ENCODE results near the gene TMEM170A.
A peak's percentile ranks its signal among the peaks of the same experiment; 100 is the strongest.
"Not testable (repeated sequence)": the region's sequence is repeated elsewhere in the genome, so short reads cannot be mapped to it uniquely, and the experiment has no call there.

Gene TMEM170A

GRCh38 chr16:75471723-75472633 is 7.5 kb upstream of the TMEM170A start:
- Histone ChIP-seq H3K36me3 (ENCODE audit: insufficient read depth, low read length) (no peaks in the 10 kb centered on the region), H3K9me2 (ENCODE audit: low read depth, low read length) (no peaks in the 10 kb centered on the region), H3K27me3 (ENCODE audit: insufficient read depth, low read length) (no peaks in the 10 kb centered on the region), H2AFZ (ENCODE audit: low read length) (no peak overlapping the region), H3K4me3 (ENCODE audit: low read depth, low read length, poor library complexity, severe bottlenecking) (no peak overlapping the region), H3K79me2 (ENCODE audit: insufficient read depth, low read length) (no peaks in the 10 kb centered on the region), H3K4me2 (ENCODE audit: low read length) (no peak overlapping the region), H3K9me3 (ENCODE audit: low read length) (no peaks in the 10 kb centered on the region), H3K27ac (ENCODE audit: low read depth, low read length, poor library complexity, severe bottlenecking) (no peak overlapping the region), H4K20me1 (ENCODE audit: insufficient read depth, low read length) (no peaks in the 10 kb centered on the region), H3F3A (ENCODE audit: insufficient read depth, low read length) (no peaks in the 10 kb centered on the region), H3K9ac (ENCODE audit: low read length) (no peak overlapping the region), H3K4me1 (ENCODE audit: insufficient read depth, low read length, severe bottlenecking) (no peaks in the 10 kb centered on the region)
- TF ChIP-seq EZH2 (IDR thresholded peaks at IDR 0.05; ENCODE audit: borderline replicate concordance, low read length) (no peak), CTCF (IDR thresholded peaks at IDR 0.05; ENCODE audit: low read length) (peak; percentile 85)

- Histone ChIP-seq H3K4me2 (ENCODE audit: low read length) (no peak overlapping the region), H3K9me2 (ENCODE audit: low read depth, low read length) (no peaks in the 10 kb centered on the region)
These were observed 2.3 kb upstream of the TMEM170A start for GRCh38 chr16:75466760-75467159.

GRCh38 chr16:75463389-75464121 is 934 bp downstream of the TMEM170A start:
- H3K79me2 ChIP-seq (ENCODE audit: insufficient read depth, low read length), result peaks cover 23% of the 10 kb centered on the region
- H2AFZ ChIP-seq (ENCODE audit: low read length); H3K27ac ChIP-seq (ENCODE audit: low read depth, low read length, poor library complexity, severe bottlenecking): not testable (repeated sequence)

More at GRCh38 chr16:75466760-75467159, 2.3 kb upstream of the TMEM170A start:
- Histone ChIP-seq H3K27ac (ENCODE audit: low read depth, low read length, poor library complexity, severe bottlenecking) (no peak overlapping the region), H3K4me3 (ENCODE audit: low read depth, low read length, poor library complexity, severe bottlenecking) (no peak overlapping the region), H3K27me3 (ENCODE audit: insufficient read depth, low read length) (0 out of 2 replicates have a peak, but pooled peaks cover 2% of the 10 kb centered on the region), H4K20me1 (ENCODE audit: insufficient read depth, low read length) (no peaks in the 10 kb centered on the region), H3K9me3 (ENCODE audit: low read length) (no peaks in the 10 kb centered on the region), H2AFZ (ENCODE audit: low read length) (no peak overlapping the region), H3F3A (ENCODE audit: insufficient read depth, low read length) (no peaks in the 10 kb centered on the region), H3K4me1 (ENCODE audit: insufficient read depth, low read length, severe bottlenecking) (peaks cover 16% of the 10 kb centered on the region), H3K36me3 (ENCODE audit: insufficient read depth, low read length) (no peaks in the 10 kb centered on the region), H3K79me2 (ENCODE audit: insufficient read depth, low read length) (peaks cover 13% of the 10 kb centered on the region; the same call in 1 of the 2 replicates), H3K9ac (ENCODE audit: low read length) (no peak overlapping the region)
- TF ChIP-seq EZH2 (IDR thresholded peaks at IDR 0.05; ENCODE audit: borderline replicate concordance, low read length), result no peak
- TF ChIP-seq CTCF (IDR thresholded peaks at IDR 0.05; ENCODE audit: low read length), result no peak

More at GRCh38 chr16:75463389-75464121, 934 bp downstream of the TMEM170A start:
- not testable (repeated sequence) for H3K9me3 ChIP-seq (ENCODE audit: low read length); H3K27me3 ChIP-seq (ENCODE audit: insufficient read depth, low read length); H3K36me3 ChIP-seq (ENCODE audit: insufficient read depth, low read length); H3F3A ChIP-seq (ENCODE audit: insufficient read depth, low read length); H4K20me1 ChIP-seq (ENCODE audit: insufficient read depth, low read length); H3K9me2 ChIP-seq (ENCODE audit: low read depth, low read length)
- peak overlapping the region; percentile 88 for H3K9ac ChIP-seq (ENCODE audit: low read length)
- peaks cover 16% of the 10 kb centered on the region for H3K4me1 ChIP-seq (ENCODE audit: insufficient read depth, low read length, severe bottlenecking)
- peak overlapping the region; percentile 75 for H3K4me2 ChIP-seq (ENCODE audit: low read length)
- peak overlapping the region; percentile 85 for H3K4me3 ChIP-seq (ENCODE audit: low read depth, low read length, poor library complexity, severe bottlenecking)

Data from OCI-LY1 (cell line).